Ishikawa (cell line): ENCODE data around the gene EPAS1.

Experiments
- CEBPB ChIP-seq: IDR thresholded peaks from 2 replicates; pipeline ENCODE4 v1.6.1; 2012
- CREB1 ChIP-seq: IDR thresholded peaks from 2 replicates; pipeline ENCODE4 v1.6.1; 2012; ENCODE audit warnings: low read depth
- EGR1 ChIP-seq: IDR thresholded peaks from 2 replicates; pipeline ENCODE4 v1.6.1; 2012
- EP300 ChIP-seq: IDR thresholded peaks from 2 replicates; pipeline ENCODE4 v1.6.1; 2012; ENCODE audit warnings: borderline replicate concordance
- FOXM1 ChIP-seq: IDR thresholded peaks from 2 replicates; pipeline ENCODE4 v1.6.1; 2012; ENCODE audit warnings: low read depth, borderline replicate concordance
- NFIC ChIP-seq: IDR thresholded peaks from 2 replicates; pipeline ENCODE4 v1.6.1; 2012
- RAD21 ChIP-seq: IDR thresholded peaks from 2 replicates; pipeline ENCODE4 v1.6.1; 2012; ENCODE audit warnings: low read depth
- TAF1 ChIP-seq: IDR thresholded peaks from 2 replicates; pipeline ENCODE4 v1.6.1; 2012; ENCODE audit warnings: low read depth, mild to moderate bottlenecking
- TCF12 ChIP-seq: IDR thresholded peaks from 2 replicates; pipeline ENCODE4 v1.6.1; 2012; ENCODE audit warnings: low read depth
- TEAD4 ChIP-seq: IDR thresholded peaks from 2 replicates; pipeline ENCODE4 v1.6.1; 2012
- YY1 ChIP-seq: IDR thresholded peaks from 2 replicates; pipeline ENCODE4 v1.6.1; 2012; ENCODE audit warnings: low read depth
- ZBTB7A ChIP-seq: IDR thresholded peaks from 2 replicates; pipeline ENCODE4 v1.6.1; 2012; ENCODE audit warnings: low read depth
- TF ChIP-seq, protein P1 (sequence below): IDR thresholded peaks from 2 replicates; pipeline ENCODE4 v1.6.1; 2012; ENCODE audit warnings: low read depth, mild to moderate bottlenecking
- TF ChIP-seq, protein P2 (sequence below): IDR thresholded peaks from 2 replicates; pipeline ENCODE4 v1.6.1; 2012
- TF ChIP-seq, protein P3 (sequence below): IDR thresholded peaks from 2 replicates; pipeline ENCODE4 v1.6.1; 2012

Gene EPAS1

DNA sequence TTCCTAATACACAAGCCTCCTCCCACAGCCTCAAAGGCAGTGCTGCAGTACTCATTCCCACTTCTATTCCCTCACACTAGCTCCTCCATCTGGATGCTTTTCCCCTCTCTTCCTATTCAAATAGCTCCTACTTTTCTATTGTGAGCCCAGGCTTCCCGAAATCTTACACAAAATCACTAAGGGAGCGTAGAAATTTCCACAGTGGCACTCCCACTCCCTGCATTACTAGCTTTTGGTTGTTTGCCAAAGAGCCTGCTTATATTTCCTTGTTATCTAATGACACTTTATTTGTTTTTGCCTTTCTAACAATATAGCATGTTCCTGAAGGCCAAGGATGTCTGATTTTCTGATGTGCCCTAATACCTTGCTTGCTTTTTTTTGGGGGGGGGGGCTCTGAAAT lies 10.9 kb downstream of the EPAS1 start:
- TF ChIP-seq TAF1 (no peak), NFIC (no peak), TEAD4 (no peak), FOXM1 (no peak), YY1 (no peak), TCF12 (no peak), CEBPB (no peak), CREB1 (no peak), RAD21 (no peak), EP300 (no peak), ZBTB7A (no peak)
- TF ChIP-seq, protein P1, sequence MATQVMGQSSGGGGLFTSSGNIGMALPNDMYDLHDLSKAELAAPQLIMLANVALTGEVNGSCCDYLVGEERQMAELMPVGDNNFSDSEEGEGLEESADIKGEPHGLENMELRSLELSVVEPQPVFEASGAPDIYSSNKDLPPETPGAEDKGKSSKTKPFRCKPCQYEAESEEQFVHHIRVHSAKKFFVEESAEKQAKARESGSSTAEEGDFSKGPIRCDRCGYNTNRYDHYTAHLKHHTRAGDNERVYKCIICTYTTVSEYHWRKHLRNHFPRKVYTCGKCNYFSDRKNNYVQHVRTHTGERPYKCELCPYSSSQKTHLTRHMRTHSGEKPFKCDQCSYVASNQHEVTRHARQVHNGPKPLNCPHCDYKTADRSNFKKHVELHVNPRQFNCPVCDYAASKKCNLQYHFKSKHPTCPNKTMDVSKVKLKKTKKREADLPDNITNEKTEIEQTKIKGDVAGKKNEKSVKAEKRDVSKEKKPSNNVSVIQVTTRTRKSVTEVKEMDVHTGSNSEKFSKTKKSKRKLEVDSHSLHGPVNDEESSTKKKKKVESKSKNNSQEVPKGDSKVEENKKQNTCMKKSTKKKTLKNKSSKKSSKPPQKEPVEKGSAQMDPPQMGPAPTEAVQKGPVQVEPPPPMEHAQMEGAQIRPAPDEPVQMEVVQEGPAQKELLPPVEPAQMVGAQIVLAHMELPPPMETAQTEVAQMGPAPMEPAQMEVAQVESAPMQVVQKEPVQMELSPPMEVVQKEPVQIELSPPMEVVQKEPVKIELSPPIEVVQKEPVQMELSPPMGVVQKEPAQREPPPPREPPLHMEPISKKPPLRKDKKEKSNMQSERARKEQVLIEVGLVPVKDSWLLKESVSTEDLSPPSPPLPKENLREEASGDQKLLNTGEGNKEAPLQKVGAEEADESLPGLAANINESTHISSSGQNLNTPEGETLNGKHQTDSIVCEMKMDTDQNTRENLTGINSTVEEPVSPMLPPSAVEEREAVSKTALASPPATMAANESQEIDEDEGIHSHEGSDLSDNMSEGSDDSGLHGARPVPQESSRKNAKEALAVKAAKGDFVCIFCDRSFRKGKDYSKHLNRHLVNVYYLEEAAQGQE, result no peak
- TF ChIP-seq, protein P2, sequence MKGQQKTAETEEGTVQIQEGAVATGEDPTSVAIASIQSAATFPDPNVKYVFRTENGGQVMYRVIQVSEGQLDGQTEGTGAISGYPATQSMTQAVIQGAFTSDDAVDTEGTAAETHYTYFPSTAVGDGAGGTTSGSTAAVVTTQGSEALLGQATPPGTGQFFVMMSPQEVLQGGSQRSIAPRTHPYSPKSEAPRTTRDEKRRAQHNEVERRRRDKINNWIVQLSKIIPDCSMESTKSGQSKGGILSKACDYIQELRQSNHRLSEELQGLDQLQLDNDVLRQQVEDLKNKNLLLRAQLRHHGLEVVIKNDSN, result no peak
- TF ChIP-seq, protein P3, sequence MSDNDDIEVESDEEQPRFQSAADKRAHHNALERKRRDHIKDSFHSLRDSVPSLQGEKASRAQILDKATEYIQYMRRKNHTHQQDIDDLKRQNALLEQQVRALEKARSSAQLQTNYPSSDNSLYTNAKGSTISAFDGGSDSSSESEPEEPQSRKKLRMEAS, result no peak

DNA sequence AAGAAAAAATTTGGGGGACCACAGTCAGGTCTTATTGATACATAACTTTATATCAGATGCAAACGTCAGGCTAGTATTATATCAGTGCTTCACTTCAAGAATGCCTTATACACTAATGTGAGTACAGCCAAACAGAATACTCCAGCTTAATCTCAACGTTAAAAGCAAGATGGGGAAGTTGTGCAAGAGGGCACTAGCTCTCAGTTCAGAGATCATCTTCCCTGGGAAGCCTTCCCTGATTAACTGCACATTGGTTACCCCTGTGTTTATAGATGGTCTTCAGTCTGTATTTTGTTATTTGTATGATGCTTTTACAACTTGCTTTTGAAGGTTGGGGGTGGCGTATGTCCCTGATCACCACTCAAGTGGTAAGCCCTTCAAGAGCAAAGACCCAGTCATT lies 11.4 kb downstream of the EPAS1 start:
- TF ChIP-seq YY1 (no peak), ZBTB7A (no peak), TEAD4 (no peak), TAF1 (no peak), EGR1 (no peak), RAD21 (no peak)

DNA sequence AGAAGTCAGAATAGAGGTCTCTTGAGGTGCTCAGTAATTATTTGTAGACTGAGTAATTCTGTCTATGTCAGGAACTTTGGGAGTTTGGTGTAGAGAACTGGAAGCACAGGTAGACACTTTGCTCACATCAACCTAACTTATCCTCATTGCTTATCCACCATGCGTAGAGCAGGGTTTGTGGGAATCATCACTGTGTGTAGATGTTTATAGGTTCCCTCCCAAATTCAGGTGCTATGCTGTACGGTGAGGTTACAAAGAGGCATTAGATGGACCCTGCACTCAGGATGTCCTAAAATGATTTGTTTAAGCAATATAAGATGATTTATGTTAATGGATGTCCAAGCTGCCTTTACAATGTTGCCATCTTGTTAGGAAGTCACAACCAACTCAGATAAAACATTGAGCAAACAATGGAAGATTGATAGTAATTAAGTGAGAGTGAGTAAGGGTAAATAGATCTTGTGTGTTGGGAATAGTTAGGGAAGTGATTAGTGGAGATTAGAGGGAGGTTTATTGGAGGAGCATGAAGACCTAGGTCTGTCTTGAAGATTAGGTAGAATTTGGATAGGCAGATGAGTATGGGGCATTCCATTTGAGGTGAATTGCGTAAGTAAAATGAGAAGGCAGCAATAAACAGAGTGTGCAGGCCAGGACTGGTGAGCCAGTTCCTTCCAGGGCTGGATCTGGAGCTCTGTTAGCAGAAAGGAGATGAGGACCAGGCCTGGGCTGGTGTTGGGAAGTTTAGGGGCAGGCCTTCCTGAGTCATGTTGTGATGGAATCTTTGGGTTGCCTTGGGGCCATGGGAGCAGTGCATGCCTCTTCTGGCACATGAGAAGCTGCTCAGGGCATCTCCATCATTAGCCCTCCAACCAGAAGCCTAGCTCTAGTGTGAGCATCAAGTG lies 12.1 kb downstream of the EPAS1 start:
- TF ChIP-seq CEBPB (no peak), TEAD4 (no peak), EGR1 (no peak)

DNA sequence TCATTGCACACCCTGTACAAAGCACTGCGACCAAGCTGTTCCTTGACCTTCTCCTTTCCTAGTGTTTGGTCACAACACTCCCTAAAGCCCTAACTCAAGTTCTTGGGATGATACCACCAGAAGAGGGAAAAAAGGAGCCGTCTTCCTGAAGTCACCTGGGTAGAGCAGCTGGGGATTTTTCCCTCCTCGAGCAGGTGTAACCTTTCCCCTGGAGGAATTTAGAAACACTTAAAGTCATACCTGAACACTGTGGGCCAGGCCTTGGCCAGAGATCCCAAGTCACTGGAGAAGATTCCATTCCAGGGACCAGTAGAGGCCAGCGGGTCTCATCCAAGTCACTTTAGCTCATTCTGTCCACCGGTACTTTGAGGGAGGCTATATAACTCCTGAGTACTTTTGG lies 13.2 kb downstream of the EPAS1 start:
- TF ChIP-seq TEAD4 (no peak), EGR1 (no peak), FOXM1 (no peak), EP300 (no peak), CREB1 (no peak), ZBTB7A (no peak), TCF12 (no peak), YY1 (no peak)
- TF ChIP-seq, protein P1, result no peak

DNA sequence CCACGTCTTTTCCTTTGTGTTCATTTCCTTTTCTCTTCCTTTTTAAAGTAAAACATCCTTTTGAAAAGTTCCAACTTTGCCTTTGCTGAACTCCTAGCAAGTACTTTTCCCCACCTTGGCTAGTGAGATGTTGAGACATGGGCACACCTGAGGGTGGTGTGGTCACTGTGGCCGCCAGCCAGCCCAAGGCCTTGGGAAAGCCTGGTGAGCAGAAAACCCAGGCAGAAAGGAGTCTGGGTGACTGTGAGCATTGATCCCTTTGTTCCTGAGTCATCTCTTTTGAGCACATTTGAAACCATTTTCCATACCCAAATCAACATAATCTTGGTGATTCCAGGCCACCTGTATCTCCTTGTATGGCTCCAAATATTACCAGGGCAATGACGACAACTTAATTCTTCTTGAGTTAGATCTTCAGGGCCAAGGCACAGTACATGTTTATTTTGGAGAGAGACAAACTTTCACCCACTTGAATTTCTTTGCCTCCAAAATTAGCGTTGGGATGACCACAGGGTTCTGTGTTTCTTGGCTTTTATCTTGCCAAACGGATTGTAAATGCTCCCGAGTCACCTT lies 14.5 kb downstream of the EPAS1 start:
- TF ChIP-seq TEAD4 (no peak), CEBPB (no peak), EGR1 (no peak), YY1 (no peak), FOXM1 (no peak), RAD21 (no peak), NFIC (no peak), TAF1 (no peak), ZBTB7A (no peak), TCF12 (no peak), EP300 (no peak), CREB1 (no peak)
- TF ChIP-seq, protein P3, result no peak
- TF ChIP-seq, protein P1, result no peak
- TF ChIP-seq, protein P2, result no peak
